Sciatic nerve (tissue), 2 donors: Measurements from ENCODE around the gene SMIM24. TPM values are rescaled to one million over a fixed set of nuclear protein-coding genes. Genes with fewer than 3 reads are reported as not detected.

Experiments
- ATAC-seq: fragments of 200-7000 bp; cut with Tn5 transposase; one replicate; pipeline ENCODE4 v1.9.1; 2020; ENCODE audit warnings: mild to moderate bottlenecking, moderate library complexity
- DNase-seq: peaks from one replicate; pipeline ENCODE4 v3.0.0-alpha.2; 2020; ENCODE audit warnings: low spot score
- intact Hi-C: fragments of 100-400 bp; cut with DNase I; formaldehyde crosslinking; loops from one replicate; pipeline ENCODE4 v1.14.2; 2022
- total RNA-seq: library from RNA; stranded (reverse); fragmentation: NEBNext Ultra II Directional; extraction: Animal tissue kit (Norgen Biotek cat#: 25700); gene quantifications from one replicate; pipeline ENCODE4 v1.2.1, GENCODE V29; 2021
- donor health status: DM: no; HTN: no; CAD: no.
- donor health status: DM: no; HTN: no; CAD: no.

SMIM24 gene
- total RNA-seq, 1 donor from 2014 or later = not detected

GRCh38 chr19:3501780-3502179 is 21.5 kb upstream of the SMIM24 start:
- no peak for DNase-seq
- ATAC-seq = no peak
- intact Hi-C loops = no loop called here

- intact Hi-C loops = no loop called here
- peak; percentile 97 for ATAC-seq
- DNase-seq = peak; percentile 97
These were observed 20.2 kb upstream of the SMIM24 start, which contains the start of gene DOHH for GRCh38 chr19:3500429-3501101. Gene DOHH, minus strand, starts transcription at chr19:3500674. Its CDS starts 3,860 bp downstream, at chr19:3496814.

DNA sequence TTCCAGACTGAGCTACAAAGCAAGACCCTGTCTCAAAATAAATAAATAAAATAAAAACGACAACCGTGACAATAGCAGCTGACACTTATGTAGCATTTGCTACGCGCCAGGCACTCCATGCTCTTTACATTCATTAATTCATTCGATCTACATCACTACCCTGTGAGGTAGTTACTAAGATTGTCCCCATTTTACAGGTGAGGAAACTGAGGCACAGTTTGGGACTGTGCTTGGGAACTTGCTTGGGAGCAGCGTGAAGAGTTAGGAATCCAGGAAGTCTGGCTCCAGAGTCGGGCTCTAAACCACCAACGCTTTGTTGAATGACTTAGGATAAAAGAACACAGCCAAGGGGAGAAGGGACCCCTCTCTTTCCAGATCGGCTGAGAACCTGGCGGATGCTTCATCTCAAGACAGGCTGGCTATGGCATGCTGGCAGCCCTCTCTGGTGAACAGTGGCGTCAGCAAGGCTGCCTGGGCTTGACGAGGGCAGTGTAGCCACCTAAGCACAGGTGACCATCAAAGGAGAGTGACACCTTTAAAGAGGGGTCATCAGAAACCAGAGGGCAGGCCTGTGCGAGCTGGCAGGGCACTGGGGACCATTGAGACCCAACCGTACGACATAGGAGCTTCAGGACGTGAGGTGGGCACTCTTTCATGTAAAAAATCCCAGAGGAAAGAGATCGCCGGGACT is 19.6 kb upstream of the SMIM24 start:
- no peak for ATAC-seq
- DNase-seq = no peak
- intact Hi-C loops = no loop called here

GRCh38 chr19:3497757-3498520 is 17.6 kb upstream of the SMIM24 start:
- DNase-seq (no peak), ATAC-seq (no peak)
- intact Hi-C loops = no loop called here

- DNase-seq (no peak), ATAC-seq (no peak)
- intact Hi-C loops = no loop called here
These were observed 16.3 kb upstream of the SMIM24 start for GRCh38 chr19:3496392-3497273.

GRCh38 chr19:3494559-3494958 is 14.2 kb upstream of the SMIM24 start:
- no peak for ATAC-seq
- DNase-seq = no peak
- intact Hi-C loops = no loop called here

DNA sequence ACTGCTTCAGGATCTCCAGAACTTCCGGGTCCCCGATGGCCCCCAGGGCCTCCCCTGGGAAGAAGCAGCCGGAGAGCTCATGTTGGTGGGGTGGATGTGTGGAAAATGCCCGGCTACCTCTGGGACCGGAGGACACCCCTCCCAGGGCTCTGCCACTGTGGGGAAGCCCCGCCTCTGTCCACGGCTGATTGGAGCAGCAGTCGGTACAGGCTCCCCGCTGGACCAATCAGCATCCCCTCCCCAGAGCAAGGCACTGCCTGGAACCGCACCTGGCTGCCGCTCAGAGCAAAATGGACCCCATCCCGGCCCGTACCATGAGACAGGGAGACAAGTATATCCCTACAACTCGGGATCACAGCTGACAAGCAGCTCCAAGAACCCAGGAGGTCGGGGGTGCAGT is 13.7 kb upstream of the SMIM24 start:
- ATAC-seq = peak; percentile 55
- intact Hi-C loops = no loop called here
- no peak for DNase-seq

GRCh38 chr19:3493651-3494050 is 13.3 kb upstream of the SMIM24 start:
- ATAC-seq (no peak), DNase-seq (no peak)
- intact Hi-C loops = no loop called here

DNA sequence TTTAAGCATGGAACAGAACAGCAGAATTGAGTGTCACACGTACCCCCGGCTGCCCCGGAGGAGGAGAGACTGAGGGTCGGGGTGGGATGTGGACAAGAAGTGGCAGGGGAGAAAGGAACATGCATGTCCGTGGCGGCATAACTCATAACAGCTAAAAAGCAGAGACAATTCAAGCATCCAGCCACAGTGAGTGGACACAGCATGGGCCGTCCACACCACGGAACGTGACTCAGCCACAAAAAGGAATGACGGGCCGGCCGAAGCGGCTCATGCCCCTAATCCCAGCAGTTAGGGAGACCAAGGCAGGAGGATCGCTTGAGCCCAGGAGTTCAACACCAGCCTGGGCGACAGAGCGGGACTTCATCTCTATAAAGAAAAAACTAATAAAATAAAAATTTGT is 12.6 kb upstream of the SMIM24 start:
- intact Hi-C loops = no loop called here

DNA sequence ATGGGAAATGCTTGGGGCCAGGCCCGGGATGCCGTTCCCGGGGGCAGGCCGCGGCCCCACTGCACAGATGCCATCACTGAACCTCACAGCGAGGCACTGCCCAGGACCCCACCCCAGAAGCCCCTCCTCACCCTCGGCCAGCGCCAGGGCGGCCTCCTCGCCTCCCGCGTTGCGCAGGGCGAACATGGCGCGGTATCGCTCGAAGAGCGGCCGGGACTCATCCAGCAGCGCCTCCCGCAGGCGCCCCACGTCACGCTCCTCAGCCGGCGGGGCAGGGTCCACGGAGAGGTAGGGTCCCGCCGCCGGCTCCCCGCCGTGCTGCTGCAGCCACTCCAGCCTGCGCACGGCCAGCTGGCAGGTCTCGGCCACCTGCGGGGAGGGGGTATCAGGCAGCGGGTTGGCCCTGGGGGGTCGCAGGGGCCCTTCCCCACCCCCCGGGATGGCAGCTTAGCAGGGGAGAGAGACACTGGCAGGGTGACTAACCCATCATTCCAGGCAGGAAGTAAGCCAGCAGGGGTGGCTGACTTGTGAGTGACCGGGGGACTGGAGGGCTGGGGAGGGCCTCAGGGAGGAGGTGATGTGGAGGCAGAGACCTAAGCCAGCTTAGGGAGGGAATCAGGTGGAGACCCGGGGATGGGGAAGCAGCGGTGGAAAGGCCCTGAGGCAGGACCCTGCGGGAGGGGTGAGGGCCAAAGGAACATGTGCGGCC is 12.0 kb upstream of the SMIM24 start:
- DNase-seq = no peak
- ATAC-seq = no peak
- intact Hi-C loops = no loop called here

More for the DNA sequence above, 12.6 kb upstream of the SMIM24 start:
- DNase-seq = no peak
- no peak for ATAC-seq

DNA sequence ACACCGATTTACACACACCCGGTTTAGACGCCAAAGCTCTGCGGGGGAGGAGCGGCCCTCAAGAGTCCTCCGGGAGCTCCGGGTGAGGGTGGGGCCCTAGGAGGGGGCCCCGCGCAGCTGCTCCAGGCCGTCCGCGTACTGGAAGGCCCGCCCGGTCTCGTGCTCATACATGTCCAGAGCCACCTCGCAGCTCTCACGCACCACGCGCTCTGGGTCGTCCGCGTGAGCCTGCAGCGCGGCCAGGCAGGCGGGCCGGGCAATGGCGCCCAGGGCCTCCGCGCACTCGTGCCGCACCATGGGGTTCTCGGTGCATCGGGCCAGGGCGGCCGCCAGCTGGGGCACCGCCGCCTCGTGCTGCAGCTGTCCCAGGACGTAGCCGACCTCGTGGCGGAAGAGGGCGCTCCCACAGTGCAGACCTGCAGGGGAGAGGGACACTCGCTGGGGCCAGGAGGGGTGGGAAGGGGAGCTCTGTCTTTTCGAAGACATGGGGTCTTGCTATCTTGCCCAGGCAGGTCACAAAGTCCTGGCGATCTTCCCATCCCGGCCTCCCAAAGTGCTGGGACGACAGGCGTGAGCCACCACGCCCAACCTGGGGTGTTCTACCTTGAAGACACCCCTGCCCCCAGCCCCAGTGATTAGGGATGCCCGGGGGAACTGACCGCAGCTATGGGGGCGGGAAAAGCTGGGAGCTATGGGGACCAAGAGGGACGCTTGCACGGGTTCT is 11.2 kb upstream of the SMIM24 start:
- intact Hi-C loops = no loop called here
- ATAC-seq = no peak
- no peak for DNase-seq

DNA sequence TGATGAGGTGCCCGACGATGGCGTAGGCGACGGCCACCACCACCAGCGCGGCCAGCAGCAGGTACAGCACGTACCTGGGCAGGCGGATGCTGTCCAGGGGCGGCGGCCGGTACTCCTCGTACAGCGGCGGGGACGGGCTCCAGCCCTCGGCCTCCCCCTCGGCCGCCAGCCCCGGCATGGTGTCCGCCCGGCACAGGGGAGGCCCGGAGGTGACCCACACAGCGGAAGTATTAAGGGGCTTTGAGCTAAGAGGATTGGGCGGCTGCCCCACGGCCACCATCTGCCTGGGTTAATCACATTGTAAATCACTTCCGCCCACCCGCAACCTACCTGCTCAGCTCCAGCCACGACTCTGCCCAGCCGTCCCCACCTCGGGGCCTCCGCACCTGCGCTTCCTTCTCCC is 2.9 kb upstream of the SMIM24 start, which contains the start of gene SMIM44:
TSS of gene SMIM44 (minus strand) at position 216 of the 403 bp plus-strand sequence. CDS start at position 178, 38 bp downstream.
- DNase-seq (no peak), ATAC-seq (no peak)
- intact Hi-C loops = no loop called here

DNA sequence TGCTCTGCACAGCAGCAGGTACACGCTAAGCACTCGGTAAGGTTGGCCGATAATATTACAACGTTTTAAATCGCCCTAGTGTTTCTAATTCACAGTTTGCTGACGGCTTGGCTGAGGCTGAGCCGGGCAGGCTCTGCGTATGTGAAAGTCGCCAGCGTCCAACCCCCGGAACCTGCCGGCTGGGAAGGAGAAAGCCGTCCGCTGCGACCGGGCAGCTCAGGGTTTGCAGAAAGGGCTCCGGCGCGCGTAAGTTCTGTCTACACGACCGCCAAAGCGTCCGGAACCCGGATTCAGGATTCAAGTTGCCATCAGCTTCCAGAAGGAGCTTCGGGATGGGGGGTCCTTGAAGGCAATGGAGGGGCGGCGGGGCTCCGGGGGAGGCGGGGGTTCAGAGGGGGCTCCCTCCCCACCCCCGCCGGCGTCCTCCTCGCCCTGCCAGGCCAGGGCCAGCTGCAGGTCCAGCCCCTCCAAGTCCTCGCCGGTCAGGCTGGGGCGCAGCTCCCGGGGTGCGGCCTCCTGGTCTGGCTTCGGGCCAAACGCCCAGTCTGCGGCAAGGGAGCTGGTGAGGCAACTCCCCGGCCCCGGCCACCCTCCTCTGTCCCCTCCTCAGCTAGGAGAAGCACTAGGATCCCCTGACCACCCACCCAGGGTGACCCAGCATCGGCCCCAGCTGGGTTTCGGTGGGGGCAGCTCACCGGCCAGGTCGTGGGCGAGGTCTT is 2.3 kb upstream of the SMIM24 start:
- intact Hi-C loops = no loop called here
- ATAC-seq (no peak), DNase-seq (no peak)

DNA sequence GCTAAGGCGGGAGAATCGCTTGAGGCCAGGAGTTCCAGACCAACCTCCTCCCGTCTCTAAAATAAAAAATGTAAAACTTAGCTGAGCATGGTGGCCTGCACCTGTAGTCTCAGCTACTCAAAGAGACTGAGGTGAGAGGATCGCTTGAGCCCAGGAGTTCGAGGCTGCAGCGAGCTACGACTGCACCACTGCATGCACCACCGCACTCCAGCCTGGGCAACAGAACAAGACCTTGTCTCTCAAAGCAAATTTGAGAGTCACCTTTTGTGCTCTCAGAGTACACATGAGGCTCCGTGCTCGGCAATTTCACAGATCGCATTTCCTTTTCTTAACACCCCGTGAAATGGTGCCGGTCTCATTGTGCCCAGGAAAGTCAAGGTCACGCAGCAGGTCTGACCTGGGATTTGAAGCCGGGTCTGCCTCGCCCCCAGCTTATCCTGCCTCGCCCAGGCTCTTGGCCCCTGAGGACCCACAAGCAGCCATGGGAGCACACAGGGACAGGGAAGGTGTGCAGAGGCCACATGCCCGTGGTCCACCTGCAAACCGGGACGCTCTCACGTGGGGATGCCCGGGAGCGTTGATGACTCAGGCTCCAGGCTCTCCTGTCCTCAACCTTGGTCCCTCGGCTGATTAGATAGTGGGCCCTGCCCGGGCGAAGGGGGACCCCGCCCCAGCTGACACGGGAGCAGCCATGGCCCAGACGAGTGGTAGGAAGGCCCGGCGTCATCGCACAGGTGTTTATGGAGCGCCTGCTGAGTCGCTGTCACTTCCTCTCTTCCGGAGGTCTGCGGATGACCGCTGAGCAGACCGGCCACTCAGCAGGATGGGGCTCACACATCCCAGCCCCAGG is 1.1 kb upstream of the SMIM24 start:
- intact Hi-C loops = no loop called here
- no peak for DNase-seq
- ATAC-seq = no peak

GRCh38 chr19:3479834-3480215 is 500 bp downstream of the SMIM24 start:
- ATAC-seq (peak; percentile 18), DNase-seq (no peak)
- intact Hi-C loops = no loop called here

- ATAC-seq (no peak), DNase-seq (no peak)
- intact Hi-C loops = no loop called here
These were observed 1.0 kb downstream of the SMIM24 start for GRCh38 chr19:3479177-3479833.
